HG02973 (cell line): ENCODE data around the gene MRPL52.
A peak's percentile ranks its signal among the peaks of the same experiment; 100 is the strongest.
"Not testable (repeated sequence)": the region's sequence is repeated elsewhere in the genome, so short reads cannot be mapped to it uniquely, and the experiment has no call there.

Experiments used
- ATAC-seq: cut with Tn5 transposase; IDR thresholded peaks from one replicate; pipeline ENCODE4 v1.9.1; 2021; ENCODE audit warnings: moderate library complexity; ENCODE audit not compliant: unreplicated experiment

Gene MRPL52

DNA sequence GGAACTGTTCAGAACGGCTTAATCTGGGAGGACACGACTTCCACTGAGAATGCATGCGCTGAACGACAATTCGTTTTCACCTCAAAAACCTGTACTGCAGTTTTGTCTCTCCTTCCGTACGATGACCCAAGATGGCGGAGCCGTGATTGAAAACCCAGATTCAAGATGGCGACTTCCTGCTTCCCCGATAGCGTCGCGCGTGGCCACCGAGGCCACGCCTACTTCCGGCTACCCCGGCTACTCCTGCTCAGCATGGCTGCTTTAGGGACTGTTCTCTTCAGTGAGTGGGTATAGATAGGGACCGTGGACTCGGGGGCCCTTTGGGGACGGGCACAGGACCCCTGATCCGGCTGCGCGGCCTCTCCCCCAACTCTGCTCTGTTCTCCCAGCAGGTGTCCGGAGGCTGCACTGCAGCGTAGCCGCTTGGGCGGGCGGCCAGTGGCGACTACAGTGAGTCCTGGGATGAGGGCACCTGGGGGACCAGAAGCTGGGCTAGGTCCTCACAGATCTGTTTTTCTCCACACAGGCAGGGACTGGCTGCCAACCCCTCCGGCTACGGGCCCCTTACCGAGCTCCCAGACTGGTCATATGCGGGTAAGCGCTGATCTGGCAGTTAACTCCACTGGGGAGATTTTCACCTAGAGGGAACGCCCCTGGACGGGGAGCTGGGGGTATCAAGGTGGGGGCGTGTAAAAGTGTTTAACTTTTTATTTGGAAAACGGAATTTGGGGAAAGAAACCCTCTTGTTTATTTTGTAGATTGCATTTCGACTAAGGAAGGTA, at the start of gene MRPL52:
Gene MRPL52, plus strand, starts transcription at position 227 of the 782 bp plus-strand sequence. Its CDS starts 26 bp downstream, at position 253.
- peak; percentile 77 for ATAC-seq

DNA sequence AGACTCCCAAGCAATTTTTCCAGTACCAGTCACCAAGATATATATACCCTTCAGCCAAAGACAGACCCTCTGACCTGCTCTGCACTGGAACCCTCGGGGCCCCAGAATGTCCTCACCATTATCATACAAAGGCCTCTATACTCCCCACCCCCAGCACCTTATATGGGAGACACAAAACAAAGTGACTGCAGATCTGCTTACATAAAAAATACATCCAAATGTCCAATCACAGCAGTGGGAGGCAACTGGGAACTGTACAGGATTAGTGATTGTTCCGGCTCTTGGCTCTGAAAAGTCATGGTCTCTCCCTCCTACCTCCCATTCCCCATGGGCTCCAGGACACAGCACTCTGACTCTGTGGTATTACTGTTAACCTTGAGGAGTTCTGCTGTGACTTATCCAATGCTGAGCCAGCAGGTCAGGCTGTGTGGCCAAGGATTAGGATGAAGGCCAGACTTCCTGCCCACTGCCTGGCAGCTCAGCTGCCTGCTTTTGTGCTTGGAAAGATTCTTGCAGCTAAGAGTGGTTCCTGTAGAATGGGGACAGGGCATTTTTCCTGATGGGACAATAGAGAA, 49.5 kb upstream of the MRPL52 start:
- ATAC-seq, result no peak

DNA sequence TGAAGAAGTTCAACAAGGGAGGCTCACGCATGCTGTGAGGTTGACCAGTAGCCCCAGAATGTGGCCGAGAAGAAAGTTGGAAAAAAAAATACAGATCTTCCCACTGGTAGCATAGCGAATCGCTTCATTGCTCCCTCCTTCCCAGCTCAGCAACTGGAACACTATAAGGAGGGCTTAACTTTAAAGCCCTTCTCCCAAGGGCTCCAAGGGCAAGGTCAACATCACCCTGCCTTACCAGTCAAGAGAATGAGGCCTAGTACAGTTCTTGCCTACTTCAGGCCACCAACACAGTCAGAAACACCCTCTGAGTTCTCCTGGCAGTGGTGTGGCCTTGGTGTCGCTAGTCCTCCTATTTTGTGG, 48.8 kb upstream of the MRPL52 start:
- ATAC-seq, result no peak

GRCh38 chr14:22781301-22781991, 48.2 kb upstream of the MRPL52 start:
- no peak for ATAC-seq

- no peak for ATAC-seq
These were observed 43.0 kb upstream of the MRPL52 start for GRCh38 chr14:22786685-22787084.

GRCh38 chr14:22791301-22791700, 38.4 kb upstream of the MRPL52 start:
- ATAC-seq, result no peak

DNA sequence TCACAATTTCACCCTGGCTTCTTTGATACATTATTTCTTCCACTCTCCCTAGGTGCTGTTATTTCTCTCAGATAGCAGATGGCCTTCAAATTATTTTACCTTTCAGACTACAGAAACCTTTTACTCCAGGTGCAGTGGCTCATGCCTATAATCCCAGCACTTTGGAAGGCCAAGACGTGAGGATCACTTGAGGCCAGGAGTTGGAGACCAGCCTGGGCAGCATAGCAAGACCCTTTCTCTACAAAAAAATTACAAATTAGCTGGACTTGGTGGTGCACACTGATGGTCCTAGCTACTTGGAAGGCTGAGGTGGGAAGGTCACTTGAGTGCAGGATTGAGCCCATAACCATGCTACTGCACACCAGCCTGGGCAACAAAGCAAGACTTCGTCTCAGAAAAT, 37.5 kb upstream of the MRPL52 start:
- ATAC-seq, result no peak

DNA sequence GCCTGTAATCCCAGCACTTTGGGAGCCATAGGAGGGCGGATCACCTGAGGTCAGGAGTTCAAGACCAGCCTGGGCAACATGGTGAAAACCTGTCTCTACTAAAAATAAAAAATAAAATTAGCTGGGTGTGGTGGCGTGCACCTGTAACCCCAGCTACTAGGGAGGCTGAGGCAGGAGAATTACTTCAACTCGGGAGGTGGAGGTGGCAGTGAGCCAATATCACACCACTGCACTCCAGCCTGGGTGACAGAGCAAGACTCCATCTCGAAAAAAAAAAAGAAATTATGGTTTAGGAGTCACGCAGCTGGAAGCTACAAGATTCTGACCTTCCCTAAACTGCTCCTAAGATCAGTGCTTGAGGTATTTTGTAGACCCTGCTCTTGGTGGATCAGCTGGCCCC, 36.1 kb upstream of the MRPL52 start:
- not testable (repeated sequence) for ATAC-seq

DNA sequence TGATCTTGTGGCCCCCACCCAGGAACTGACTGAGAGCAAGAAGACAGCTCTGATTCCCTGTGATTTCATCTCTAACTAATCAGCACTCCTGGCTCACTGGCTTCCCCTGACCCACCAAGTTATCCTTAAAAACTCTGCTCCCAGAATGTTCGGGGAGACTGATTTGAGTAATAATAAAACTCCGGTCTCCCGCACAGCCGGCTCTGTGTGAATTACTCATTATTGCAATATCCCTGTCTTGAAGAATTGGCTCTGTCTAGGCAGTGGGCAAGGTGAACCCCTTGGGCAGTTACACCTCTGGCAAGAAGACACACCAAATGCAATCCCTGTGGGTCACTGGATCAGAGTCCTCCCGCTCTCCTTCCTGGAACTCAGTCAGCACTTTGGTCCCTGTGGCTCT, 35.7 kb upstream of the MRPL52 start:
- no peak for ATAC-seq

DNA sequence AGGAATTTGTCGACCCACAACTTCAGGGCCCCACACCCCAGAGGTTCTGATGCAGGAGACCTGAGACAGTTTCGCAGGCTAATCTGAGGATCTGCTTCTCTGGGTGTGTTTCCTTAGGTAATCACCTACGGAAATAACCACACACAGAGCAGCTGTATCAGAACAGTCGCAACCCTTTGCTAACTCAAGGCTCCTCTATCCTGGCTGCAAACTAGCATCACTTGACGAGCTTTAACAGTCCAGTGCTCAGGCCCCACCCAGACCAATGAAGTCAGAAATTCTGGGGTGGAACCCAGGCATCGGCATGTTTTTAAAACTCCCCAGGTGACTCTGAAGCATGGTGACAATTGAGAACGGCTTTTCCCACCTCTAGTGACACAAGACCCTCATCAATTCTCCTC, 35.1 kb upstream of the MRPL52 start:
- no peak for ATAC-seq

DNA sequence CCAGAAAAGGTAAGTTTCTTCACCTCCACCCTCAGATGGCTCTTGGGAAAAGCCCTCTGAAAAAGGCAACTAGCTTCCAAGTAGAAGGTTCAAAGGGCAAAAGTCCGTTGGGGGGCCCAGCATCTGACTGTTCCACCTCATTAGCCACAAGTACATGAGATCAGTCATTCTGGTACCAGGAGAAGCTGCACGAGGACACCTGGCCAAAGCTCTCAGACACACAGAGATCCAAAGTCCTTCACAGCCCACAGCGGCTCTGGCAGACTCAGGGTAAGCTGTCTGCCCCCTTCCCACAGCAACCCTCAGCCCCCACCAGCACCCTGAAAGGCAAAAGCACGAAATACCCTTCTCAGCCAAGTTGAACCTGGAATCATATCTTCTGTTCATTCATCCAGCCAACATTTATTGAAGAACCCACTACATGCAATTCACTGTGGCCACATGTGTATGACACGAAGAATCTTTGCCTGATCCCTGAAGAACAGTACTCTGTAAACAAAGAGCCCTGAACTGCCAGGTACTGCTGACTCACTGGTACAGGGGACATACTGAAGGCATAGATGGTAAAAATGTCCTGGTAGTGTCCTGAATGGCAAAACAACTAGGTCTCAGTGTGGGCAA, 33.5 kb upstream of the MRPL52 start:
- peak; percentile 64 for ATAC-seq

DNA sequence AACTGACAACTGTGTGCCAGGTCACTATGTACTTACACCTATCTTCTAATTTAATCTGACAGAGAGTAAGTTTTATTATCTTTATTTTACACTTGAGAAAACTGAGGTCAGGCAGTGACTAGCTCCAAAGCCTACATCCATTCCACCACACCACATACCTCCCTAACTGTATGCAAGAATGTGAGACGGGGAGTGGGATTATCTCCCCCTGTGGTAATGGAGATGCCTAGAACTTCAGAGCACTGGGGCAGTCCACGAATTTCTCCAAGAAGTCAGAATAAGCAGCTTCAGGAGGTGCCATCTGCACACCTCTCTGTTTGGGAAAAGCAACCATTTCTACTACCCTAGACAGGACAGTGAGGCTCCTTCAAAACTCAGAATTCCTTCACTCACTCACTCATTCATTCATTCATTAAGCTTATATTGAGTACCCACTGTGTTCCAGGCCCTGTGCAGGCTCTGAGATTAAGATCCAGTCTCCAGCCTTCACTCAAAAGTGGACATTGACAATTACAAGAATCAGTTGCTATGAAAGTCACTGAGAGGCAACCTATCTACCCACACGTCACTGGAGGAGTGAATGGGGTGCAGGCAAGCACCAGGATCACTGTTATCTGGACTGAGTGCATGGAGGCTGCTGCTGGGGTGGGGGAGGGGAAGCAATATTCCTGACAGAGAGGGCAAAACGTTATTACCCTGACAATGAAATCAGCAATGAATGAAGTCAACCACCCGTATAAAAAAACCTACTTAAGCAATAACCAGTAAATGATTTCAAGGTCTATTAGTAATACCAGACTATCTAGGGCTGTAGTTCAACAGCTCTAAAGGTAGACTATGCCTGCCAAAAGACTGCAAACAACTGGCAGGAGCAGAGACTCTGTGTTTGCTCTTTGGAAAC, 32.4 kb upstream of the MRPL52 start:
- ATAC-seq, result no peak

- ATAC-seq, result no peak
These were observed 31.2 kb upstream of the MRPL52 start for GRCh38 chr14:22798528-22798927.

DNA sequence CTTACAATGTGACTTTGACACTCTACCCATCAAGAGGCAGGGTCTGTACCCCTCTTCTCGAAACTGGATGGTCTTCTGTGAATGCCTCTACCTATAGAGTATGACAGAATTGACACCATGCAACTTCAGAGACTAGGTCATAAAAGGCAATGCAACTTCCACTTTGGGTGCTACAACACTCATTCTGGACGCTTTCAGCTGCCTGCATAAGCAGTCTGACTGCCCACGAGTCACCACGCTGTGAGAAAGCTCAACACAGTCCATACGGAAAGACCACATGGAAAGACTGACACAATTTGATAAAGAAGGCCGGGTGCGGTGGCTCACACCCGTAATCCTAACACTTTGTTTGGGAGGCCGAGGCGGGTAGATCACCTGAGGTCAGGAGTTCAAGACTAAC, 29.3 kb upstream of the MRPL52 start:
- no peak for ATAC-seq

GRCh38 chr14:22801716-22802115, 28.0 kb upstream of the MRPL52 start:
- no peak for ATAC-seq

- no peak for ATAC-seq
These were observed 26.6 kb upstream of the MRPL52 start for GRCh38 chr14:22802860-22803686.

GRCh38 chr14:22803687-22803974, 26.1 kb upstream of the MRPL52 start:
- no peak for ATAC-seq

DNA sequence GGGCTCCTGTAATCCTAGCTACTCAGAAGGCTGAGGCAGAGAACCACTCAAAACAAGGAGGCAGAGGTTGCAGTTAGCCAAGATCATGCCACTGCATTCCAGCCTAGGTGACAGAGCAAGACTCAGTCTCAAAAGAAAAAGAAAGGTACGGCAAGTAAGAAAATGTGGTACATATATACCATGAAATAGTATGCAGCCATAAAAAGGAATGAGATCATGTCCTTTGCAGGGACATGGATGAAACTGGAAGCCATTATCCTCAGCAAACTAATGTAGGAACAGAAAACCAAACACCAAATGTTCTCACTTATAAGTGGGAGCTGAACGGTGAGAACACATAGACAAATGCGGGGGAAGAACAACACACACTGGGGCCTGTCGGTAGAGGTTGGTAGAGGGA, 24.5 kb upstream of the MRPL52 start:
- not testable (repeated sequence) for ATAC-seq

DNA sequence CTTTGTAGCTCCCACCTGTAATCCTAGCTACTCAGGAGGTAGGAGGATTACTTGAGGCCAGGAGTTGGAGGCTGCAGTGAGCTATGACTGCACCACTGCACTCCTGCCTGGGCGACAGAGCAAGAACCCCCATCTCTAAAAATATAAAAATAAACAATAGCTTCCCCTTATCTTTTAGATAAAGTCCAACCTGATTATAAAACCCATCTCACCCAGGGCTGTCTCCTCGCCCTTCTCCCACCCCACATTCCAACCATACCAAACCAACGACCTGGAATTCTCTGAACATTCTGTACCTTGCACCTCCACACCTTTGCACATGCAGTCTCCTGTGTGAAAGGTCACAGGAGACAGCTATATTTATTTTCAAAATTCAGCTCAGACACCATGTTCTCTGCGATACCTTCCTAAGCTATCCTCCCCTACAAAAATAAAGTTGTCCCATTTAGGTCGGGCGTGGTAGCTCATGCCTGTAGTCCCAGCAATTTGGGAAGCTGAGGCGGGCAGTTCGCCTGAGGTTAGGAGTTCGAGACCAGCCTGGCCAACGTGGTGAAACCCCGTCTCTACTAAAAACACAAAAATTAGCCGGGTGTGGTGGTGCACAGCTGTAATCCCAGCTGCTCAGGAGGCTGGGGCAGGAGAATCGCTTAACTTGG, 22.1 kb upstream of the MRPL52 start:
- ATAC-seq, result no peak
